Smooth muscle cell (in vitro differentiated cells): ENCODE results near the gene GAL. TPM values are rescaled to one million over a fixed set of nuclear protein-coding genes. Genes with fewer than 3 reads are reported as not detected.
A peak's percentile ranks its signal among the peaks of the same experiment; 100 is the strongest.

Experiments
- DNase-seq: peaks from one replicate; lab custom pipeline; 2025; ENCODE audit not compliant: unreplicated experiment; lab: John Stamatoyannopoulos, UW
- H2AFZ ChIP-seq: fragments of 200-600 bp; sonication (generic); 2 replicates; pipeline ENCODE4 v1.6.0; 2016; ENCODE audit warnings: antibody characterized with exemption, low read depth, mild to moderate bottlenecking
- H3F3A ChIP-seq: fragments of 200-600 bp; sonication (generic); 2 replicates; pipeline ENCODE4 v1.6.0; 2017; ENCODE audit warnings: antibody characterized with exemption, low read depth
- H3K27ac ChIP-seq: fragments of 200-600 bp; sonication (generic); 2 replicates; pipeline ENCODE4 v1.5.1; 2016; ENCODE audit warnings: low read depth, mild to moderate bottlenecking
- H3K27me3 ChIP-seq: fragments of 200-600 bp; sonication (generic); 2 replicates; pipeline ENCODE4 v1.6.1; 2016; ENCODE audit warnings: low read depth, mild to moderate bottlenecking
- H3K36me3 ChIP-seq: fragments of 200-600 bp; sonication (generic); 2 replicates; pipeline ENCODE4 v1.5.1; 2016; ENCODE audit warnings: low read depth
- H3K4me1 ChIP-seq: fragments of 200-600 bp; sonication (generic); 2 replicates; pipeline ENCODE4 v1.5.1; 2016; ENCODE audit warnings: low read depth
- H3K4me2 ChIP-seq: fragments of 200-600 bp; sonication (generic); 2 replicates; pipeline ENCODE4 v1.6.0; 2016; ENCODE audit warnings: mild to moderate bottlenecking
- H3K4me3 ChIP-seq: fragments of 200-600 bp; sonication (generic); 2 replicates; pipeline ENCODE4 v1.5.1; 2016; ENCODE audit warnings: mild to moderate bottlenecking
- H3K79me2 ChIP-seq: fragments of 200-600 bp; sonication (generic); 2 replicates; pipeline ENCODE4 v1.6.0; 2016; ENCODE audit warnings: low read depth, mild to moderate bottlenecking
- H3K9ac ChIP-seq: fragments of 200-600 bp; sonication (generic); 2 replicates; pipeline ENCODE4 v1.6.0; 2016; ENCODE audit warnings: low read depth
- H3K9me3 ChIP-seq: fragments of 200-600 bp; sonication (generic); replicated peaks from 2 replicates; pipeline ENCODE4 v1.5.1; 2016; ENCODE audit warnings: low read depth
- H4K20me1 ChIP-seq: fragments of 200-600 bp; sonication (generic); 2 replicates; pipeline ENCODE4 v1.6.0; 2016; ENCODE audit warnings: low read depth
- WGBS: methylation state at CpG from one replicate; pipeline ENCODE4 v1.1.7; 2016; ENCODE audit warnings: low lambda C conversion rate; 5-methylcytosine and 5-hydroxymethylcytosine counted together
- polyA plus RNA-seq: library from polyadenylated mRNA; unstranded; fragments of >200 nt; fragmentation: Nextera tagmentation; extraction: Ambion mirVana; gene quantifications from 2 replicates; pipeline ENCODE4 v1.2.1, GENCODE V29; 2016
- total RNA-seq: library from RNA; depleted of rRNA; stranded (reverse); fragments of >200 nt; gene quantifications from 2 replicates; pipeline ENCODE4 v1.2.3, GENCODE V29; 2014
- TF ChIP-seq, protein P1 (sequence below): fragments of 200-600 bp; sonication (generic); IDR thresholded peaks from 2 replicates; pipeline ENCODE4 v1.5.1; 2017; ENCODE audit warnings: borderline replicate concordance, mild to moderate bottlenecking, antibody characterized with exemption; ENCODE audit not compliant: insufficient read depth, poor library complexity, severe bottlenecking

The GAL gene
- total and polyA plus RNA-seq, 2 experiments from 2014 or later: 19.4 to 61.5 TPM

DNA sequence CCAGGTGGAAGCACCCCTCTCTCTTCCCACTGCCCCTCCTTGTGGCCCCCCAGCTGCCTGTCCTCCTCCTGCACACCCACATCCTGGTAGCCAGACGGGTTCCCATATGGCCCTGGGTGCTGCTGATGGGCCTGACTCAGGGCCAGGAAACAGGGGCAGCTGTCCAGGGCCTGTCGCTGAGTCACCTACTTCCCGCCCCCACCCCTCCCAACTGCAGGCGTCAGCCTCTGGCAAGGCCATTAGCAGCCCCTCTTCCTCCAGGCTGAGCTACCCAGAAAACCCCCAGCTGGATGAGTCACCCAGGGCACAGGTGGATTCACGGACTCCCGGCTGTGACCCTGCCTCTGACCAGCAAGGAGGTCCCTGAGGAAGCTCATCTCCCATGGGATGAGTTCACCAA is 6.9 kb upstream of the GAL start:
- TF ChIP-seq, protein P1, sequence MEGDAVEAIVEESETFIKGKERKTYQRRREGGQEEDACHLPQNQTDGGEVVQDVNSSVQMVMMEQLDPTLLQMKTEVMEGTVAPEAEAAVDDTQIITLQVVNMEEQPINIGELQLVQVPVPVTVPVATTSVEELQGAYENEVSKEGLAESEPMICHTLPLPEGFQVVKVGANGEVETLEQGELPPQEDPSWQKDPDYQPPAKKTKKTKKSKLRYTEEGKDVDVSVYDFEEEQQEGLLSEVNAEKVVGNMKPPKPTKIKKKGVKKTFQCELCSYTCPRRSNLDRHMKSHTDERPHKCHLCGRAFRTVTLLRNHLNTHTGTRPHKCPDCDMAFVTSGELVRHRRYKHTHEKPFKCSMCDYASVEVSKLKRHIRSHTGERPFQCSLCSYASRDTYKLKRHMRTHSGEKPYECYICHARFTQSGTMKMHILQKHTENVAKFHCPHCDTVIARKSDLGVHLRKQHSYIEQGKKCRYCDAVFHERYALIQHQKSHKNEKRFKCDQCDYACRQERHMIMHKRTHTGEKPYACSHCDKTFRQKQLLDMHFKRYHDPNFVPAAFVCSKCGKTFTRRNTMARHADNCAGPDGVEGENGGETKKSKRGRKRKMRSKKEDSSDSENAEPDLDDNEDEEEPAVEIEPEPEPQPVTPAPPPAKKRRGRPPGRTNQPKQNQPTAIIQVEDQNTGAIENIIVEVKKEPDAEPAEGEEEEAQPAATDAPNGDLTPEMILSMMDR: no peak

DNA sequence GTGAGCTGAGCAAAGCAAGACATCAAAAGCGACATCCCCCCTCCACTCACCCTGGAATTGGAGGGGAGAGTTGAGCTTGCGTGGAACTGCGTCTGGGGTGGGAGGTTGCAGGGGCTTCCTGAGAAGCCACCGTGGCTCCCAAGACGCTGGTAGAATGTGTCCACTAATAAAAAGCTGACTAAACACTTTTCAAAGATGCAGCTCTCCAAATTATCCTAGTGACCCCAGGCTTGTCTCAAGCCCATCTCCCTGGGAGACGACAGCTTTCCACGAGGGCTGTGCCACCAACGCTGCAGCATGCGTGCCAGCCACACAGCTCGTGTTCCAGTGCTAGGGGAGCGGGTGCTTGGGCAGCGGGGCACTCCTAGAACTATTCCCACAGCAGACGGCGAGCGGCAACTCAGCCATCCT is 6.3 kb upstream of the GAL start:
- no peak overlapping the region for H3K27ac ChIP-seq
- no peaks in the 10 kb centered on the region for H3K36me3 ChIP-seq
- DNase-seq: no peak
- no peaks in the 10 kb centered on the region for H3K4me1 ChIP-seq
- no peaks in the 10 kb centered on the region for H3F3A ChIP-seq
- no peaks in the 10 kb centered on the region for H3K79me2 ChIP-seq
- no peaks in the 10 kb centered on the region for H3K9me3 ChIP-seq
- 87% methylated on average over 15 of the region's 15 CpGs for WGBS
- H2AFZ ChIP-seq: no peak overlapping the region
- no peaks in the 10 kb centered on the region for H3K27me3 ChIP-seq
- H4K20me1 ChIP-seq: no peaks in the 10 kb centered on the region
- no peak overlapping the region for H3K9ac ChIP-seq
- TF ChIP-seq, protein P1: no peak
- H3K4me2 ChIP-seq: no peak overlapping the region
- H3K4me3 ChIP-seq: no peak overlapping the region

More for the DNA sequence above, 6.9 kb upstream of the GAL start:
- H3K27me3 ChIP-seq: no peaks in the 10 kb centered on the region
- no peak overlapping the region for H3K27ac ChIP-seq
- no peak overlapping the region for H3K4me3 ChIP-seq
- DNase-seq: peak; percentile 18
- no peaks in the 10 kb centered on the region for H3K9me3 ChIP-seq
- H4K20me1 ChIP-seq: no peaks in the 10 kb centered on the region
- no peak overlapping the region for H2AFZ ChIP-seq
- no peak overlapping the region for H3K4me2 ChIP-seq
- WGBS: 0% methylated on average over 5 of the region's 6 CpGs
- no peaks in the 10 kb centered on the region for H3K4me1 ChIP-seq
- H3K36me3 ChIP-seq: no peaks in the 10 kb centered on the region
- no peaks in the 10 kb centered on the region for H3K79me2 ChIP-seq
- no peaks in the 10 kb centered on the region for H3F3A ChIP-seq
- no peak overlapping the region for H3K9ac ChIP-seq

DNA sequence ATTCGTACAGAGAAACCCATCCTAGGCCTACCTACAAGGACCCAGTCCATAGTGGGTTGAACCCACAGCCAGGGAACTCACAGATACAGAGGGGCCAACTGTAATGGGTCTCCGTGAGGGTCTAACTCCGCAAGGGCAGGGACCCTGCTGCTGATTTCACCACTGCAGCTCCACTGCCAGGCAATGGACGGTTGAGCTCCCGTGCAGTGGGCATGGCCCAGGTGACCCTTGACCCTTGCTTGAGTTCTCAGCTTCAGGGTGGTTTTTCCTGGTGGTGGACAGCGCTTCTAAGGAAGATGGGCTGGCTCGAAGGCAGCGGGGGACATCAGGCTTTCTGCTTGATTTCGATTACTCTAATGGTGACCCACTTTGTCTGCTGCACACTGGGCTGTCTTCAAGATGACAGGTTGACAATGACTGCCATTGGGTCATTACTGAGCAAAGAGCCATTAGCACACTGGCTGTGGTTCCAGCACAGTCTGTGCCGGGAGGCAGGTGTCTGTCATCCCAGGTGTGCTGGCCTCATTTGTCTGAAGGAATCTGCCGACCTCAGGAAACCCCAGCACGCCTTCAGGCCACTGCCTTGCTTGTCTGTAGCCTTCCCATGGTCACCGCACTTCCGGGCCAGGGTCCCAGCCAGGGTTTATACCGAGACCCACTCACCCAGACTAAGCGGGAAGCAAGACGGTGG is 3.7 kb upstream of the GAL start:
- H4K20me1 ChIP-seq: no peaks in the 10 kb centered on the region

More for the DNA sequence above, 3.7 kb upstream of the GAL start:
- WGBS: 85% methylated on average over 17 of the region's 17 CpGs
- no peaks in the 10 kb centered on the region for H3K9me3 ChIP-seq
- TF ChIP-seq, protein P1: no peak
- H2AFZ ChIP-seq: no peak overlapping the region
- no peaks in the 10 kb centered on the region for H3K36me3 ChIP-seq
- no peak overlapping the region for H3K9ac ChIP-seq
- H3K4me3 ChIP-seq: no peak overlapping the region
- H3K4me2 ChIP-seq: no peak overlapping the region
- H3F3A ChIP-seq: no peaks in the 10 kb centered on the region
- no peak overlapping the region for H3K27ac ChIP-seq
- H3K4me1 ChIP-seq: peaks cover 8% of the 10 kb centered on the region
- no peak for DNase-seq
- H3K27me3 ChIP-seq: peaks cover 18% of the 10 kb centered on the region
- no peaks in the 10 kb centered on the region for H3K79me2 ChIP-seq
